HCT116 (cell line): ENCODE data around the gene NELL1.

ENCODE experiments used
- ATF3 ChIP-seq: IDR thresholded peaks from 2 replicates; pipeline ENCODE4 v1.6.1; 2012
- CTCF ChIP-seq, 3 experiments: fragments of 200-600 bp in 1 of 3; sonication (generic) in 1 of 3; IDR thresholded peaks in 2 of 3; conservative IDR thresholded peaks in 1 of 3; 2 replicates each; pipeline ENCODE4 v1.5.1; 2012 to 2017; ENCODE audit warnings: low read depth in 2 of 3, low read length in 2 of 3, antibody characterized with exemption in 1 of 3, borderline replicate concordance in 1 of 3, control low read depth in 1 of 3, mild to moderate bottlenecking in 1 of 3, mixed read lengths in 1 of 3, mixed run types in 1 of 3, moderate library complexity in 1 of 3; ENCODE audit not compliant: insufficient read depth in 1 of 3
- EGR1 ChIP-seq: IDR thresholded peaks from 2 replicates; pipeline ENCODE4 v1.6.1; 2012; ENCODE audit warnings: low read depth
- EZH2 ChIP-seq: fragments of 200-600 bp; sonication (generic); IDR thresholded peaks from 2 replicates; pipeline ENCODE4 v1.6.1; 2017; ENCODE audit warnings: antibody characterized with exemption, mixed run types
- EZH2phosphoT487 ChIP-seq: fragments of 200-600 bp; IDR thresholded peaks from 2 replicates; pipeline ENCODE4 v1.6.1; 2018; ENCODE audit warnings: antibody characterized with exemption, borderline replicate concordance
- MAX ChIP-seq: IDR thresholded peaks from 2 replicates; pipeline ENCODE4 v1.6.1; 2012
- POLR2A ChIP-seq: IDR thresholded peaks from 2 replicates; pipeline ENCODE4 v1.7.0; 2011; ENCODE audit warnings: borderline replicate concordance; ENCODE audit not compliant: insufficient read depth, insufficient read length; ENCODE audit errors: extremely low read depth
- POLR2AphosphoS5 ChIP-seq: IDR thresholded peaks from 2 replicates; pipeline ENCODE4 v1.6.1; 2011; ENCODE audit warnings: mild to moderate bottlenecking, low read depth, low read length, moderate library complexity
- RAD21 ChIP-seq: IDR thresholded peaks from 2 replicates; pipeline ENCODE4 v1.6.1; 2012; ENCODE audit warnings: low read depth, mild to moderate bottlenecking
- REST ChIP-seq: IDR thresholded peaks from 2 replicates; pipeline ENCODE4 v1.6.1; 2012; ENCODE audit warnings: low read depth
- SP1 ChIP-seq: IDR thresholded peaks from 2 replicates; pipeline ENCODE4 v1.6.1; 2012; ENCODE audit warnings: low read depth
- YY1 ChIP-seq: IDR thresholded peaks from 2 replicates; pipeline ENCODE4 v1.6.1; 2011; ENCODE audit warnings: low read length, low read depth, moderate library complexity, mild to moderate bottlenecking; ENCODE audit not compliant: insufficient replicate concordance; ENCODE audit errors: extremely low read depth
- ZFX ChIP-seq: fragments of 450-650 bp; IDR thresholded peaks from 2 replicates; pipeline ENCODE4 v1.6.1; 2017

- no peak for TF ChIP-seq EZH2
- TF ChIP-seq RAD21: no peak
- no peak for TF ChIP-seq POLR2A
- TF ChIP-seq CTCF (IDR thresholded peaks at IDR 0.05 in 2 of 3, conservative IDR thresholded peaks at IDR 0.05 in 1 of 3; ENCODE audit: borderline replicate concordance in 1 of 3, insufficient read depth in 1 of 3, low read depth in 2 of 3, low read length in 2 of 3): no peak
- no peak for TF ChIP-seq SP1
- TF ChIP-seq MAX: no peak
- no peak for TF ChIP-seq YY1
- no peak for TF ChIP-seq REST
- TF ChIP-seq POLR2AphosphoS5: no peak
- no peak for TF ChIP-seq EZH2phosphoT487
- no peak for TF ChIP-seq EGR1
- no peak for TF ChIP-seq ZFX
- TF ChIP-seq ATF3: no peak
These were observed 31.3 kb upstream of the NELL1 start for GRCh38 chr11:20638074-20638473.
